Renal cortical epithelial cell (primary cell): ENCODE measurements around the gene NUP93. TPM values are rescaled to one million over a fixed set of nuclear protein-coding genes. Genes with fewer than 3 reads are reported as not detected.
A peak's percentile ranks its signal among the peaks of the same experiment; 100 is the strongest.

ENCODE experiments used
- DNase-seq: peaks from one replicate; pipeline ENCODE4 v3.0.0-alpha.2; 2011; ENCODE audit warnings: low read depth
- total RNA-seq: library from RNA; depleted of rRNA; stranded (reverse); fragments of >200 nt; gene quantifications from 2 replicates; pipeline ENCODE4 v1.2.3, GENCODE V29; 2014

The NUP93 gene
- total RNA-seq, 1 donor from 2014 or later, result 72.3 TPM

GRCh38 chr16:56743840-56744239 is 13.9 kb downstream of the NUP93 start:
- no peak for DNase-seq

GRCh38 chr16:56744996-56745640 is 15.2 kb downstream of the NUP93 start:
- DNase-seq, result no peak

GRCh38 chr16:56747486-56748045 is 17.6 kb downstream of the NUP93 start:
- peak; percentile 76 for DNase-seq

GRCh38 chr16:56748191-56748590 is 18.3 kb downstream of the NUP93 start:
- DNase-seq, result no peak

GRCh38 chr16:56748826-56749225 is 18.9 kb downstream of the NUP93 start:
- DNase-seq, result no peak

GRCh38 chr16:56749672-56750491 is 20.0 kb downstream of the NUP93 start:
- no peak for DNase-seq

- DNase-seq, result peak; percentile 40
Measured at GRCh38 chr16:56753410-56753809, 23.5 kb downstream of the NUP93 start.

- no peak for DNase-seq
Measured at GRCh38 chr16:56755038-56755437, 25.1 kb downstream of the NUP93 start.

GRCh38 chr16:56758432-56758831 is 28.5 kb downstream of the NUP93 start:
- DNase-seq, result no peak

- DNase-seq, result no peak
Measured at GRCh38 chr16:56758930-56759329, 29.0 kb downstream of the NUP93 start.

- DNase-seq, result no peak
Measured at GRCh38 chr16:56763291-56763916, 33.5 kb downstream of the NUP93 start.

GRCh38 chr16:56764835-56765234 is 34.9 kb downstream of the NUP93 start:
- no peak for DNase-seq

- no peak for DNase-seq
Measured at GRCh38 chr16:56765949-56766348, 36.0 kb downstream of the NUP93 start.

- DNase-seq, result no peak
Measured at GRCh38 chr16:56767024-56767423, 37.1 kb downstream of the NUP93 start.

- DNase-seq, result no peak
Measured at GRCh38 chr16:56769677-56770076, 39.7 kb downstream of the NUP93 start.

GRCh38 chr16:56771558-56772279 is 41.8 kb downstream of the NUP93 start:
- DNase-seq, result no peak

GRCh38 chr16:56773532-56773931 is 43.6 kb downstream of the NUP93 start:
- no peak for DNase-seq

- peak; percentile 6 for DNase-seq
Measured at GRCh38 chr16:56774016-56774680, 44.2 kb downstream of the NUP93 start.

- DNase-seq, result no peak
Measured at GRCh38 chr16:56775162-56775561, 45.2 kb downstream of the NUP93 start.

GRCh38 chr16:56776562-56776961 is 46.6 kb downstream of the NUP93 start:
- DNase-seq, result peak; percentile 61

- DNase-seq, result no peak
Measured at GRCh38 chr16:56777001-56777400, 47.1 kb downstream of the NUP93 start.
